Activated CD8-positive, alpha-beta memory T cell treated with anti-CD3 and anti-CD28 coated beads for 24 hours (primary cell): ENCODE results near the gene SLCO3A1.

Source experiments
- DNase-seq: peaks from one replicate; pipeline ENCODE4 v3.0.0-alpha.2; 2020

The SLCO3A1 gene

GRCh38 chr15:91853511-91853947 lies at the start of gene SLCO3A1:
Gene SLCO3A1, plus strand, starts transcription at chr15:91853708.
- DNase-seq, result no peak

GRCh38 chr15:91807122-91807521 lies 46.4 kb upstream of the SLCO3A1 start:
- DNase-seq, result no peak

GRCh38 chr15:91813924-91814323 lies 39.6 kb upstream of the SLCO3A1 start:
- DNase-seq, result no peak

- DNase-seq, result no peak
Observed at GRCh38 chr15:91816942-91817341, 36.6 kb upstream of the SLCO3A1 start.

GRCh38 chr15:91821458-91821857 lies 32.0 kb upstream of the SLCO3A1 start:
- no peak for DNase-seq

GRCh38 chr15:91824256-91824655 lies 29.3 kb upstream of the SLCO3A1 start:
- no peak for DNase-seq

GRCh38 chr15:91826443-91826842 lies 27.1 kb upstream of the SLCO3A1 start:
- DNase-seq, result no peak

GRCh38 chr15:91833056-91833455 lies 20.5 kb upstream of the SLCO3A1 start:
- no peak for DNase-seq

- no peak for DNase-seq
Observed at GRCh38 chr15:91839867-91840266, 13.6 kb upstream of the SLCO3A1 start.

GRCh38 chr15:91841861-91842260 lies 11.6 kb upstream of the SLCO3A1 start:
- DNase-seq, result no peak

- no peak for DNase-seq
Observed at GRCh38 chr15:91844341-91844740, 9.2 kb upstream of the SLCO3A1 start.

- DNase-seq, result no peak
Observed at GRCh38 chr15:91844928-91845327, 8.6 kb upstream of the SLCO3A1 start.

GRCh38 chr15:91845720-91846119 lies 7.8 kb upstream of the SLCO3A1 start:
- DNase-seq, result no peak

GRCh38 chr15:91849180-91849579 lies 4.3 kb upstream of the SLCO3A1 start:
- DNase-seq, result no peak

- DNase-seq, result no peak
Observed at GRCh38 chr15:91849749-91850161, 3.8 kb upstream of the SLCO3A1 start.

GRCh38 chr15:91852741-91853510 lies 582 bp upstream of the SLCO3A1 start:
- DNase-seq, result peak; percentile 89

GRCh38 chr15:91853948-91854638 lies 585 bp downstream of the SLCO3A1 start:
- peak; percentile 76 for DNase-seq

- no peak for DNase-seq
Observed at GRCh38 chr15:91854639-91854990, 1.1 kb downstream of the SLCO3A1 start.

GRCh38 chr15:91855241-91855640 lies 1.7 kb downstream of the SLCO3A1 start:
- no peak for DNase-seq

GRCh38 chr15:91855684-91856489 lies 2.4 kb downstream of the SLCO3A1 start:
- no peak for DNase-seq

- DNase-seq, result no peak
Observed at GRCh38 chr15:91857224-91857585, 3.7 kb downstream of the SLCO3A1 start.

GRCh38 chr15:91857772-91858171 lies 4.3 kb downstream of the SLCO3A1 start:
- no peak for DNase-seq

GRCh38 chr15:91860498-91860897 lies 7.0 kb downstream of the SLCO3A1 start:
- no peak for DNase-seq

- no peak for DNase-seq
Observed at GRCh38 chr15:91861223-91861622, 7.7 kb downstream of the SLCO3A1 start.
